HG02938 (cell line): Measurements from ENCODE around the gene HSPA4.
"Not testable (repeated sequence)": the region's sequence is repeated elsewhere in the genome, so short reads cannot be mapped to it uniquely, and the experiment has no call there.

ENCODE experiments used
- ATAC-seq: cut with Tn5 transposase; IDR thresholded peaks from one replicate; pipeline ENCODE4 v1.9.1; 2021; ENCODE audit warnings: mild to moderate bottlenecking, moderate library complexity; ENCODE audit not compliant: unreplicated experiment

The HSPA4 gene

DNA sequence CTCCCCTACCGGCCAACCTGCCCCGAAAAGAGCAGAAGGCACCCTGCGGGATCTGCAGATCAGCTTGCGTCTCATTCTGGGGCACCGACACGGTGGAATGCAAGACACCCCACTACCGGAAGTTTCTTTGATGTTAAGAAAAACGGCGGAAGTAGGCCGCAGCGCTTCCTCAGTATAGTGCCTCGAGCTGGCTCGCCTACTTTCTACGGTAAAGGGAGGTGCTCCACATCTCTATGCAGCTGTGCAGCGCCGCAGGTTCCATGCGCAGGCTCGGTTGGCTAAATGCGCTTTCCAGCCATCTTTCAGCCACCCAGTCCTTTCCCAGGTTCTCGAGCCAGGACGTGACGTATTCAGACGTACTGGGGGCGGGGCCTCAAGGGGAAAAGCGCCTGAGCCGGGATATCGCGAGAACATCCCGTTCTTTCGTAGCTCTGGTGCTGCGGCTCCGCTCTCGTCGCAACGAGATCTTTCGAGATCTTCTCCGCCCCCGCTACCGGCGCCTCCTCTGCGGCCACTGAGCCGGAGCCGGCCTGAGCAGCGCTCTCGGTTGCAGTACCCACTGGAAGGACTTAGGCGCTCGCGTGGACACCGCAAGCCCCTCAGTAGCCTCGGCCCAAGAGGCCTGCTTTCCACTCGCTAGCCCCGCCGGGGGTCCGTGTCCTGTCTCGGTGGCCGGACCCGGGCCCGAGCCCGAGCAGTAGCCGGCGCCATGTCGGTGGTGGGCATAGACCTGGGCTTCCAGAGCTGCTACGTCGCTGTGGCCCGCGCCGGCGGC is at the start of gene HSPA4:
Gene HSPA4 (plus strand): TSS at position 472 of the 775 bp plus-strand sequence. CDS start 238 bp downstream, at position 710.
- ATAC-seq = peak; percentile 77

DNA sequence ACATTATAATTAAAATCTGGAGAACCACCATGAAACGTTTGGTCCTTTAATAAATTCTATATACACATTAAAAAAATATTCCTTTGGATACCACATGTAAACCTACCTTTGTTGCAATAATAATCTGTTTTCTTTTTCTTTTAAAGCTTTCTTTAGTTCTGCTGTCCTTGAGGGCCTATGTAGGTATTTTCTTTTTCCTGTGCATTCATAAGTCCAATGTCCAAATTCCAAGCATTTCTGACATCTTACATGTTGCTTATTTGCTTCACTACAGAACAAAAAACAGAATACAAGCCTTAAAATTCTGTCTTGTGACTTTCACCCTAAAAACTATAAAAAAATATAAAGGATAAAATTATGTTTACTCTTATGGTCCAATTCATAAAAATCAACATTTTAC is 45.2 kb upstream of the HSPA4 start:
- no peak for ATAC-seq

DNA sequence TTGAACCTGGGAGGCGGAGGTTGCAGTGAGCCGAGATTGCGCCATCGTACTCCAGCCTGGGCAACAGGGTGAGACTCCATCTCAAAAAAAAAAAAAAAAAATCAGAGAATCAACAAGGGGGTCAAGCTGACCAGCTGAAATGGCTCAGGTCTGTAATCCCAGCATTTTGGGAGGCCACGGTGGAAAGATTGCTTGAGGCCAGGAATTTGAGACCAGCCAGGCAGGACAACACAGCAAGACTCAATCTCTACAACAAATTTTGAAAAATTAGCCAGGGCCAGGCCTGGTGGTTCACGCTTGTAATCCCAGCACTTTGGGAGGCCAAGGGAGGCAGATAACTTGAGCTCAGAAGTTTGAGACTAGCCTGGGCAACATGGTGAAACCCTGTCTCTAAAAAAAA is 43.4 kb upstream of the HSPA4 start:
- ATAC-seq = not testable (repeated sequence)

DNA sequence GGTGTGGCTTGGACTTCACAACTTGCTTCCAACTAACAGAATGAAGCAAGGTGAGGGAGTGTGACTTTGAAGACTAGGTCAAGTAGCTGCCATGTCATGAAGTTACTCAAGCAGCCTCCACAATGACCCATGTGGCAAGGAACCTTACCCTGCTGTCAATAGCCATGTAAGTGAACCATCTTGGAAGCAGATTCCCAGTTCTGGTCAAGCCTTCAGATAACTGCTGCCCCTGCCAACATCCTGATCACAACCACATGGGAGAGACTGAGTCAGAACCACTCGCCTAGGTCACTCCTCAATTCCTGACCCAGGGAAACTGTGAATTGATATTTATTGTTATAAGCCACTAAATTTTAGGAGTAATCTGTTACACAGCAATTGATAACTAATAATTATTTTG is 36.3 kb upstream of the HSPA4 start:
- no peak for ATAC-seq

DNA sequence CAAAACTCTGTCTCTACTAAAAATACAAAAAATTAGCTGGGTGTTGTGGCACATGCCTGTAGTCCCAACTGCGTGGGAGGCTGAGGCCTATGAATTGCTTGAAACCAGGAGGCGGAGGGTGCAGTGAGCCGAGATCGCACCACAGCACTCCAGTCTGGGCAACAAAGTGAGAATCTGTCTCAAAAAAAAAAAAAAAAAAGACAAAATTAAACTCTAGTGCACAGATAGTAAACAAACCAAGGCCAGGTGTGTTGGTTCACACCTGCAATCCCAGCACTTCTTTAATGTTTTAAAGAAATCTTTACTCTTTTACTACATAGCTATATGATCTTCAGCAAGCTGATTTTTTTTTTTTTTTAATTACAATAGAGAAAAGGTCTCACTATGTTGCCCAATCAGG is 33.8 kb upstream of the HSPA4 start:
- ATAC-seq = no peak

DNA sequence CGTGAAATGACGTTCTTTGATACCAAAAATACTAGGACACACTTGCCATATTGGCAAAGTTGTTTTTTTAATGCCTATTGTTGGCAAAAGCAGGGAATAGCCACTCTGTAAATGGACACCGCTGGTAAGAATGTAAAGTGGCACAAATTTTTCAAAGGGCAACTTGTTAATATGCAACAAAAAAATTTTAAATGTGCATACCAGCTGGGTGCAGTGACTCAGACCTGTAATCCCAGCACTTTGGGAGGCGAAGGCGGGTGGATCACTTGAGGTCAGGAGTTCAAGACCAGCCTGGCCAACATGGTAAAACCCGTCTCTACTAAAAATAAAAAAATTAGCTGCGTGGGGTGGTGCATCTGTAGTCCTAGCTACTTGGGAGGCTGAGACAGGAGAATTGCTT is 32.3 kb upstream of the HSPA4 start:
- not testable (repeated sequence) for ATAC-seq

DNA sequence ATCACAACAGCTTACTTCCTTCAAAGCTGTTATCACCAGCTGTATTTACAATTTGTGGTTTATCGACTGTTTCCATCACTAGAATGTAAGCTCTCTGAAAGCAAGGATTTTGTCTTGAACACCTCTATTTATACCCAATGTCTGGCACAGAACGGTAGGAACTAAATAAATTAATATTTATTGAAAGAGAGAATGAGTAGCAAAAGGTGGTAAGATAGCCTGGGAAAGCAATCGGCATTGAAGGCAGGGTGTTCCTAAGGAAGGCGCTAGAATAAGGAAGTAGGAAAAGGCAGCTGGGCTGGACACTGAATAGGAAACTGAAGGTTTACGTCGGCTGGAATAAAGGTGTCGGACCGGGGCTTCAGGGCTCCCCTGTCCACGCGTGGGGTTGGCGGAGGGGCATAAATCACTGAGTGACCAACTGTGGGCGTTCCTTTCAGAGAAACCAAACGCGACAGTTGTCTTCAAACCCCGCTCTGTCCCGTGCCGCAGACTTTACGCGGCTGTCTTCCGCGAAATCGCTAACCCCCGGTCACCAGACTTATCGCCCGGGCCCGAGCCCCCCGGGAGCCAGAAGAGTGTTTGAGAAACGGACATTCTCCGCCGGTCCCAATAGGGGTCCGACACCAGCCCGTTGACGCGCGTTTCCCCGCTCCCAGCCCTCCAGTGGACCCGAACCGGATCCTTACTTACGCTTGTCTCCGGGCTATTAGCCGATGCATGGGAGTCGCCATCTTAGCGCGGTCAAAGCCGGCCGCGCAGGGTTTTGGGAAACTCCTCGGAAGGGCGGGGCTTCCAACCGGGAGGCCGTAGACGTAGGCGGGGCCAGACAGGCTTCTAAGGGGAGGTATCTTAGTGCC is 25.8 kb upstream of the HSPA4 start, which contains the start of gene ZCCHC10:
Gene ZCCHC10 (minus strand): TSS at position 746 of the 860 bp plus-strand sequence. CDS start 12 bp downstream, at position 734.
- peak; percentile 92 for ATAC-seq

DNA sequence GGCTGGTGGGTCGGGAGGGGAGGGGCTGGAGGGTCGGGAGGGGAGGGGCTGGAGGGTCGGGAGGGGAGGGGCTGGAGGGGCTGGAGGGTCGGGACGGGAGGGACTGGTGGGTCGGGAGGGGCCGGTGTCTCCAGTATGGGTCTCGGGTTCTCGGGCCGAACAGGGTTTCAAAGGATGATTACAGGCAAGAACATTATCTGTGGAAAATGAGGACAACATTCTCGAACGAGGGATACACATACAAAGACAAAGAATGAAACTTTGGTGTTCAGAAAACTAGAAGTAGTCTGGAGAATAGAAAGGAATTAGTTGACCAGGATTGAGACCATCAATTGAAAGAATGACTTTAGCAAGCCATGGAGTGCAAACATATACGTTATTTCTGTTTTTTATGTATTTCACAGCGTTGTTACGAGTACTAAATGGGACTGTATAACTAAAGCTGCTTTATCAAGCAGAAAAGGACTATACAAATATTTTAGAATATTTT is 25.1 kb upstream of the HSPA4 start:
- no peak for ATAC-seq

DNA sequence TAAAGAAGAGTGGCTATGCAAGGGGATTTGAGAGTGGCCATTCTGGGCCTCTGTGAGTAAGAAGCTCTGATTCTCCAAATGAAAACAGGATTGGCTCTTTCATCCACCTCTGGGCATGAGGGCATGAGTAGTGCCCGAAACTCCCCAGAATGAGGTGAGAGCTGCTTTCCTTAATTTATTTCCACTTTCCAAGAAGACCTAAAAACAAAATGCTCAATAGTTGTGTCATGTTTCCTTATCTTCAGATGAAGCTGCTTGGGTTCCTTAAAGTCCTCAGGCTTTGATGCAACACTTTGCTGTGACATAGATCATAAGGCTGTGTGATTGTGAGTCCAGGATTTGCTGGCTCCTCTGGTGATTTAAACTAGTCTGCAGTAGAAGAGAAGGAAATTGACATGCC is 22.4 kb upstream of the HSPA4 start:
- ATAC-seq = no peak

DNA sequence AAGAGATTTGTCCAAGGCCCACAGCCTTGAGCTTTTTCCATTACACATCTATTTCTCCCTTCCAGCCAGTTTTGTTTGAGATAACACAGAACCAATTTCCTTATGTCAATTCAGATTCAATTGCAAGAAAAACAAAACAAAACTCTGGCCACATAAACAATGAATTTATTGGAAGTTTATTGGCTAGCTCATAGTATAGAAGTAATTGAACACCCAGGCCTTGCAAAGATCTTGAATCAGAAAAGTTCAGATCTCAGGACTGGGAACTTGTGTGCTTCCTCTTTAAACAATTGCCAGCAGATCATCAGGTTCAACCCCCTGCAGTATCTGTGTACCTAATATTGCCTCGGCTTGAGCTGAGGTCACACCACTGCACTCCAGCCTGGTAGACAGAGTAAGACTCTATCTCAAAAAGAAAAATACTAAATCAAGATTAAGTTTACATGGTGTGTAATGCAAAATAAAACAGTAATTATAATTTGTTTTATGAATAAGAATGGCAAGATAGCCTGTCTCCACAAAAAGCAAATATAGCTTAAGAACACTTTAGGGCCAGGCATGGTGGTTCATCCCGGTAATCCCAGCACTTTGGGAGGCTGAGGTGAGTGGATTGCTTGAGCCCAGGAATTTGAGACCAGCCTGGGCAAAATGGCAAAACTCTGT is 21.3 kb upstream of the HSPA4 start:
- no peak for ATAC-seq

DNA sequence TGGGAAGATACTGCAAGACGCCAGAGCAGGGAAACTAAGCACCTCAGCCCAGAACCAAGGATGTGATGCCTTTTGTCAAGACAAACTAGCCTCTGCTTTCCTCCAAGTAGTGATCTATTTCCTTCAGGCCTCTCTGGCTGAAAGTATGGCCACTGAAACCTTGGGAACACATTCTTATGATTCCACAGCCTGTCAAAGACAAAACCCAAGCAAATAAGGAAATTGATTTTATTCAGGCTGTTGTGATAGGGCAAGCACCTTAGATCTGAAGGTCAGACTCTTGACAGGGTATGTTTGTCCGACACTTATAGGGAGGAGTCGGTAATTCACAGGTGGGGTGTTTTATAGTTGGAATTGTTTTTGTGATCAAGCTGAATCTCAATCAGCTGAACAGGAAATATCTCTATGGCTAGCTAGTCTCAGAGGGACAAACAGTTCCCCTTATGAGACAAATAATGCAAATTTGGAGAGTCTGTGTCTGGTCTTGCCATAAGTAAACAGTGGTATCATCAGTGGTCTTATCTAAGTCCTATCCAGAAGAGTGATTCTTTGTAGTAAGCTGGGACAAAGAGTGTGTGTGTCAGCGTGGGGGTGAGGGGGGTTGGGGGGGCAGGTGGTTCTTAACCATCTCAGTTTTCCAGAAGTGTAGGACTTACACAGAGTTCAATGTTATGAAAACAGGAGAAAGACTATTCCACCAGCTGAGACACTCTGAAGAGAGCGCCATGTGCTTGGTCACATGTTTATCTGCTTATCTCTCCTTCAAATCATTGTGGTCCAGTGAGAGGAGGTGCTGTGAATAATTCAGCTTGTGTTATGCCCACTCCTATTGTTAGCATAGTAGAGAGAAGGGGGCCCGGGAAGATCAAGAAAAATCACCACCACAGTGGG is 18.7 kb upstream of the HSPA4 start:
- no peak for ATAC-seq

DNA sequence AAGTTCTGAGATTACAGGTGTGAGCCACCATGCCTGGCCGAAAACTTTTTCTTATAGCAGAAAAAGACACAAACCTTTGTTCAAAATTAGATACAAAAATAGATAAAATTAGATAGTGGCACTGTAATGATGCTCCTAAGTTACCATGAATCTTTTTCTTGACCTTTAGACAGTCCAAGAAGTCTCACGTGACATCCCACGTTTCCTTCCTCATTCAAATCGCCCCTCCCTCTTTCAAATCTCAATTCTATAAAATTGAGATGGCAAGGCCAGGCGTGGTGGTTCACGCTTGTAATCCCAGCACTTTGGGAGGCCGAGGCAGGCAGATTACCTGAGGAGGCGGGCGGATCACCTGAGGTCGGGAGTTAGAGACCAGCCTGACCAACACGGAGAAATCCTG is 17.7 kb upstream of the HSPA4 start:
- no peak for ATAC-seq

DNA sequence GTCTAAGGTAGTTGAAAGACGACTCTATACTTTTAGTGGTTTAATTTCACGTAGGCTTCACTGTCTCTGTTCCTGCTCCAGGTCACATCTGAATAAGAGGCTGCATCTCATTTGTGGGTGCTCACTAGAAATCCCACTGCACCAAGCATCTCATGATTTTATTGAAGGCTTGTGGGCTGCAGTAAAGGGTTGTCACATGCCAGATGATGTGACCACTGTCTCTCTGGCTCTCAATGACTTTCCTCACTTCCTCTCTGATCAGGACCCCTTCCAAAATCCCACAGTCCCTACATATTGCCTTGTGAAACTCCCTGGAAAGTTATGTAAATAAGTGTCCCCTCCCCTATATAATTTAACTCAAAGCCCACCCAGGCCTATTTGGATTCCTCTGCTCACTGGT is 16.6 kb upstream of the HSPA4 start:
- no peak for ATAC-seq

DNA sequence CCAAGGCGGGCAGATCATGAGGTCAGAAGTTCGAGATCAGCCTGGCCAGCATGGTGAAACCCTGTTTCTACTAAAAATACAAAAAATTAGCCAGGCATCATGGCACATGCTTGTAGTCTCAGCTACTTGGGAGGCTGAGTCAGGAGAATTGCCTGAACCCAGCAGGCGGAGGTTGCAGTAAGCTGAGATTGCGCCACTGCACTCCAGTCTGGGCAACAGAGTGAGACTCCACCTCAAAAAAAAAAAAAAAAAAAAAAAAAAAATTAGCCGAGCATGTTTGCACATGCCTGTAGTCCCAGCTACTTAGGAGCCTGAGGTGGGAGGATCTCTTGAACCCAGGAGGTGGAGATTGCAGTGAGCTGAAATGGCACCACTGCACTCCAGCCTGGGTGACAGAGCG is 15.1 kb upstream of the HSPA4 start:
- not testable (repeated sequence) for ATAC-seq

DNA sequence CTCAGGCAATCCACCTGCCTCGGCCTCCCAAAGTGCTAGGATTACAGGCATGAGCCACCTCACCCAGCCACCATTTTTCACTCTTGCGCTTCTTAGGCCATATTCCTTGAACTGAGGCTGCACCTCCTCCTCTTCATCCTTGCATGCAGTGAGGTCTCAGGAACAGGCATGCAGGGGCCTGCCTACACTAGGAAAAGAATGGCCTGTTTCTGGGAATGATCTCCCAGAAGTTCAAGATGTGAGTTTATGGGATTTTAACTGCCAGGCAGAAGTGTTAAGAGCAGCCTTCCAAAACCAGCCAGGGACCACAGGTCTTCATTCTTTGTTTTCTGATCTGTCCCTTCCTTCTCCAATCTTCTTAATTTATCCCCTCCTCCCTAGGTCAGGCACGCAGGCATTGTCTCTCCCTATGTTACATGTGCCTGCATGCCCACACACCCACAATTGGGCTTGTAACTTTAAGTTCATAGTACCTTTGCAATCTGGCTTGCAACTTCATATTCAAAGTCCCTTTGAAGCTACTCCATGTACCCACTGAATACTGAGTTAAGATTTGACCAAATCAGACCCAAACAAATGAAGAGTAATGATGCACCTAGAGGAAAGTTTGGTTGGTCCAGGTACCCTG is 10.5 kb upstream of the HSPA4 start:
- ATAC-seq = no peak

DNA sequence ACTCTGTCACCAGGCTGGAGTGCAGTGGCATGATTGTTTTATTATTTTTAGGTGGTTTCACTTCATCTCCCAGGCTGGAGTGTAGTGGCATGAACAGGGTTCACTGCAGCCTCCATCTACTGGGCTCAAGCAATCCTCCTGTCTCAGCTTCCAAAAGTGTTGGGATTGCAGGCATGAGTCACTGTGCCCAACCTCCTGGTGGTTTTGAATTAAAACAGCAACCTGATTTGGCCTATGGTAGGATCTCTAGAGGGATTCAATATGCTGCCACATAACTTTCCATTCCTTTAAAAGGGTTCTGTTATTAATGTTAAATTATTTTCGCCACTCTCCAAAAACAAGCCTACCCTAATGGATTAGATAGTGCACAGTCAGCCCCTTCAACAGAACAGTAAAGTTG is 9.9 kb upstream of the HSPA4 start:
- ATAC-seq = no peak

DNA sequence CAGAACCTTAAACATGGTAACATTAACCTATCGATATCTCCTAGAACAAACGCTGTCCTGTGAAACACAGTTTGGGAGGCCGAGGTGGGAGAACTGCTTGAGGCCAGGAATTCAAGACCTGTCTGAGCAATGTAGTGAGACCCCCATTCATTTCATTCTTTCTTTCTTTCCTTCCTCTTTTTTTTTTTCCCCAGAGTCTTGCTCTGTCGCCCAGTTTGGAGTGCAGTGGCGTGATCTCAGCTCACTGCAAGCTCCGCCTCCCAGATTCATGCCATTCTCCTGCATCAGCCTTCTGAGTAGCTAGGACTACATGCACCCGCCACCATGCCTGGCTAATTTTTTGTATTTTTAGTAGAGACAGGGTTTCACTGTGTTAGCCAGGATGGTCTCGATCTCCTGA is 5.3 kb upstream of the HSPA4 start:
- not testable (repeated sequence) for ATAC-seq

DNA sequence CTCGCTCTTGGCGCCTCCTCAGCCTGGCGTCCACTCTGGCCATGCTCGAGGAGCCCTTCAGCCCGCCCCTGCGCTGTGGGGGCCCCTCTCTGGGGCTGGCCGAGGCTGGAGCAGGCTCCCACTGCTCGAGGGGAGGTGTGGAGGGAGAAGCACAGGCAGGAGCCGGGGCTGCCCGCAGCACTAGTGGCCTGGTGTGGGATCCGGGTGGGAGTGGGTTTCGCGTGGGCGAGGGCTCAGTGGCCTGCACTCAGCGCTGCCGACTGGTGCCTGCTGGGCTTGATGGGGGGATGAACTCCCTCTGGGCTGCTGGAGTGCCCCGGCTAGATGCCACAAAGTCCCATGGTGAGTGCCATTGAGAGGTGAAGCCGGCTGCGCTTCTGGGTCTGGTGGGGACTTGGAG is 4.4 kb upstream of the HSPA4 start:
- ATAC-seq = no peak

DNA sequence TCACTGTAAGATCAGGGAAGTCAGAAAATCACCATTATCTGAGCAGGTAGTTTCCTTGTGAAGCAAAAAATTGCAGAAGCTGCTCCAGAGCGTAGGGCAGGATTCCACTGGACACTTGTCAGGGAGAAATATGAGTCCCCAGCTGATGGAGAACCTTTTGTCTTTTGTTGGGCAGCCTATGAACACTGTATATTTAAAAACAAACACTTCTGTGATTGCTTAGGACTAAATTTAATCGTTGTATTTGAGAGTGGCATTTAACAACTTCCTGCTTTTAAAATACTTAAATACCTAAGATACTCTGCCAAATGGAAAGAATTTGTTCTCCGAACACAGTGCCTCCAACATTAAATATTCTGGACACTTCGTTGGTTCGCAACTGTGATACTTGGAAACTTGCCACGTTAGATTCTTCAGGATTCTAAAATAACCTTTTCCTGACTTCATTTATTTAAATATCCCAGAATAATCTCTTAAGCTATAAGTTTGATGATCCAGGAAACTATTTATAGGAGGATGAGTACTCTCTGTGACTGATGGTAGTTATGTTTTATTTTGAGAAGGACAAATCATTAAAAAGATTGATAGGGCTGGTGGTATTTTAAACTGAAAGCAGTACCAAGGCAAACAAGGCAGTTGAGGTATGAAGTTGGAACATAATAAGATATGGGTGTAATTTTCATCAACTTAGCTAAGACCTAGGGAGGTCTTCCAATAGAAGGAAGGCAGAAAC is 2.7 kb upstream of the HSPA4 start:
- no peak for ATAC-seq
